Lung (tissue), 12 donors: ENCODE results near the gene LBR. TPM values are rescaled to one million over a fixed set of nuclear protein-coding genes. Genes with fewer than 3 reads are reported as not detected.

Experiments
- ATAC-seq: fragments of 200-7000 bp; cut with Tn5 transposase; one replicate; pipeline ENCODE4 v1.9.1; 2020; ENCODE audit warnings: moderate number of reproducible peaks; ENCODE audit not compliant: insufficient read depth, low FRiP score
- DNase-seq, 3 donors: peaks; one replicate each; pipeline ENCODE4 v3.0.0-alpha.2; 2013 to 2017
- H3K27ac ChIP-seq, 2 donors: one replicate each; pipeline ENCODE4 v1.5.1; 2013; ENCODE audit warnings: mild to moderate bottlenecking in 2 of 2, moderate library complexity in 2 of 2, control low read depth in 1 of 2, inconsistent platforms in 1 of 2, low read depth in 1 of 2, low read length in 1 of 2
- H3K27me3 ChIP-seq, 3 donors: one replicate each; pipeline ENCODE4 v1.5.1; 2013; ENCODE audit warnings: low read length in 2 of 3; ENCODE audit not compliant: control insufficient read depth in 3 of 3, insufficient read depth in 3 of 3
- H3K36me3 ChIP-seq, 4 donors: one replicate each; pipeline ENCODE4 v1.5.1; 2013; ENCODE audit warnings: low read length in 4 of 4, mild to moderate bottlenecking in 1 of 4, moderate library complexity in 1 of 4; ENCODE audit not compliant: control insufficient read depth in 4 of 4, insufficient read depth in 4 of 4
- H3K4me1 ChIP-seq, 5 donors: one replicate each; pipeline ENCODE4 v1.5.1; 2013; ENCODE audit warnings: low read length in 5 of 5, mild to moderate bottlenecking in 2 of 5, moderate library complexity in 1 of 5; ENCODE audit not compliant: control insufficient read depth in 5 of 5, insufficient read depth in 5 of 5
- H3K4me3 ChIP-seq: one replicate; pipeline ENCODE4 v1.5.1; 2013; ENCODE audit warnings: mild to moderate bottlenecking, control low read depth, moderate library complexity
- H3K9ac ChIP-seq, 2 donors: one replicate each; pipeline ENCODE4 v1.5.1; 2013; ENCODE audit warnings: low read length in 2 of 2, control low read depth in 1 of 2; ENCODE audit not compliant: insufficient read depth in 1 of 2
- H3K9me3 ChIP-seq, 4 donors: one replicate each; pipeline ENCODE4 v1.5.1; 2013; ENCODE audit warnings: low read length in 3 of 4, mild to moderate bottlenecking in 1 of 4, moderate library complexity in 1 of 4; ENCODE audit not compliant: control insufficient read depth in 4 of 4, insufficient read depth in 3 of 4
- CTCF ChIP-seq: IDR thresholded peaks from 2 replicates; pipeline ENCODE4 v1.5.1; 2012; ENCODE audit warnings: mild to moderate bottlenecking; ENCODE audit errors: control extremely low read depth, extremely low read depth
- whole genome bisulfite sequencing, 2 donors: extraction: QIAGEN DNeasy Blood & Tissue Kit; methylation state at CpG; one replicate each; pipeline ENCODE4 v1.1.7; 2013; 5-methylcytosine and 5-hydroxymethylcytosine counted together
- polyA plus RNA-seq, 2 donors: library from polyadenylated mRNA; stranded (reverse); fragments of 200-250 nt; gene quantifications; one replicate each; pipeline ENCODE4 v1.2.1, GENCODE V29; 2013
- total RNA-seq, 2 donors: library from RNA; depleted of rRNA in 1 of 2; stranded (reverse); fragments of >200 nt in 1 of 2; gene quantifications; one replicate each; pipeline ENCODE4 v1.2.1, GENCODE V29; 2014 to 2021
- donor health status: control.
- donor health status: control.
- donor health status: Bipolar disorder and iron deficiency.
- donor health status: healthy.
- donor health status: DM: yes; HTN: yes; CAD: no.

The LBR gene
- total and polyA plus RNA-seq, 4 donors = 16.2 to 76.6 (median 42.1) TPM

GRCh38 chr1:225460737-225461532 lies 33.1 kb upstream of the LBR start:
- ATAC-seq (no peak), DNase-seq (no peak)
- 68 to 77% methylated on average over 8 of the region's 8 CpGs for WGBS, 2 donors
- Histone ChIP-seq H3K9ac (no peak overlapping the region), H3K27ac (no peak overlapping the region), H3K36me3 (no peaks in the 10 kb centered on the region), H3K4me3 (no peak overlapping the region), H3K27me3 (no peaks in the 10 kb centered on the region), H3K9me3 (no peaks in the 10 kb centered on the region), H3K4me1 (peaks cover 0 to 30% (median 2%) of the 10 kb centered on the region in 5 donors)
- TF ChIP-seq CTCF = no peak

GRCh38 chr1:225460021-225460736 lies 32.3 kb upstream of the LBR start:
- WGBS, 2 donors = 61 to 75% methylated on average over 18 of the region's 18 CpGs
- Histone ChIP-seq H3K36me3 (no peaks in the 10 kb centered on the region), H3K4me3 (no peak overlapping the region), H3K9ac (no peak overlapping the region), H3K27ac (no peak overlapping the region), H3K27me3 (no peaks in the 10 kb centered on the region), H3K4me1 (peaks cover 0 to 29% (median 0%) of the 10 kb centered on the region in 5 donors), H3K9me3 (no peaks in the 10 kb centered on the region)
- ATAC-seq (no peak), DNase-seq (no peak)
- no peak for TF ChIP-seq CTCF

- Histone ChIP-seq H3K9me3 (no peaks in the 10 kb centered on the region), H3K27me3 (no peaks in the 10 kb centered on the region), H3K4me1 (peaks cover 0 to 23% (median 0%) of the 10 kb centered on the region in 5 donors), H3K4me3 (no peak overlapping the region), H3K27ac (no peak overlapping the region), H3K9ac (no peak overlapping the region), H3K36me3 (no peaks in the 10 kb centered on the region)
- no peak for TF ChIP-seq CTCF
- WGBS, 2 donors = 44 to 56% methylated on average over 2 of the region's 2 CpGs
- DNase-seq (no peak), ATAC-seq (no peak)
Observed at GRCh38 chr1:225458222-225458631, 30.4 kb upstream of the LBR start.
